B cell (primary cell): ENCODE data around the gene NTRK2.

Source experiments
- CTCF ChIP-seq: fragments of 200-600 bp; IDR thresholded peaks from one replicate; pipeline ENCODE4 v1.8.0; 2022; ENCODE audit warnings: antibody characterized with exemption, mild to moderate bottlenecking
- EZH2 ChIP-seq: IDR thresholded peaks from 2 replicates; pipeline ENCODE4 v1.6.1; 2012; ENCODE audit warnings: borderline replicate concordance, low read depth, mild to moderate bottlenecking, moderate library complexity, low read length; ENCODE audit not compliant: insufficient read depth, poor library complexity, severe bottlenecking

- TF ChIP-seq CTCF (no peak), EZH2 (no peak)
Observed at GRCh38 chr9:84969084-84969483, 299.6 kb downstream of the NTRK2 start.
